ENCODE results near the gene DIP2A.

- TF ChIP-seq EZH2phosphoT487 (IDR thresholded peaks at IDR 0.05; ENCODE audit: borderline replicate concordance, low read length) (no peak), CTCF (IDR thresholded peaks at IDR 0.05; ENCODE audit: low read depth, low read length, poor library complexity, severe bottlenecking) (no peak)
Measured at GRCh38 chr21:46411236-46411635, 47.5 kb upstream of the DIP2A start.
